Measurements from ENCODE around the gene CSRP1.
"Not testable (repeated sequence)": the region's sequence is repeated elsewhere in the genome, so short reads cannot be mapped to it uniquely, and the experiment has no call there.

CSRP1 gene

GRCh38 chr1:201506557-201507359, at the start of gene CSRP1:
TSS of gene CSRP1 (minus strand) at chr1:201507123. CDS start at chr1:201496303, 10,820 bp downstream.
- Histone ChIP-seq H3K4me1 (ENCODE audit: control insufficient read depth, insufficient read depth, low read length) (peaks cover 37% of the 10 kb centered on the region), H3K27me3 (replicated peaks; ENCODE audit: control insufficient read depth, insufficient read depth, low read length) (no peaks in the 10 kb centered on the region), H3K9ac (ENCODE audit: low read length) (peak within 1 kb of the TSS; percentile 89), H3K36me3 (ENCODE audit: control insufficient read depth, insufficient read depth, low read length, severe bottlenecking) (no peaks in the 10 kb centered on the region), H3K9me3 (ENCODE audit: control insufficient read depth, low read length) (no peaks in the 10 kb centered on the region), H3K4me3 (ENCODE audit: low read length) (peak within 1 kb of the TSS; percentile 88)
- peak; percentile 92 for DNase-seq (ENCODE audit: low read depth)

- Histone ChIP-seq H3K27me3 (replicated peaks; ENCODE audit: control insufficient read depth, insufficient read depth, low read length) (no peaks in the 10 kb centered on the region), H3K4me1 (ENCODE audit: control insufficient read depth, insufficient read depth, low read length) (peaks cover 66% of the 10 kb centered on the region)
Measured at GRCh38 chr1:201555593-201555945, 48.6 kb upstream of the CSRP1 start.

GRCh38 chr1:201554789-201555592, 48.1 kb upstream of the CSRP1 start:
- H3K9ac ChIP-seq (ENCODE audit: low read length), result no peak overlapping the region
- no peaks in the 10 kb centered on the region for H3K9me3 ChIP-seq (ENCODE audit: control insufficient read depth, low read length)
- H3K27me3 ChIP-seq (replicated peaks; ENCODE audit: control insufficient read depth, insufficient read depth, low read length), result no peaks in the 10 kb centered on the region
- no peaks in the 10 kb centered on the region for H3K36me3 ChIP-seq (ENCODE audit: control insufficient read depth, insufficient read depth, low read length, severe bottlenecking)
- H3K4me1 ChIP-seq (ENCODE audit: control insufficient read depth, insufficient read depth, low read length), result peaks cover 60% of the 10 kb centered on the region
- no peak overlapping the region for H3K4me3 ChIP-seq (ENCODE audit: low read length)
- no peak for DNase-seq (ENCODE audit: low read depth)

More at GRCh38 chr1:201555593-201555945, 48.6 kb upstream of the CSRP1 start:
- Histone ChIP-seq H3K36me3 (ENCODE audit: control insufficient read depth, insufficient read depth, low read length, severe bottlenecking) (no peaks in the 10 kb centered on the region), H3K9ac (ENCODE audit: low read length) (no peak overlapping the region), H3K9me3 (ENCODE audit: control insufficient read depth, low read length) (no peaks in the 10 kb centered on the region), H3K4me3 (ENCODE audit: low read length) (no peak overlapping the region)
- no peak for DNase-seq (ENCODE audit: low read depth)

GRCh38 chr1:201554190-201554600, 47.3 kb upstream of the CSRP1 start:
- Histone ChIP-seq H3K36me3 (ENCODE audit: control insufficient read depth, insufficient read depth, low read length, severe bottlenecking) (no peaks in the 10 kb centered on the region), H3K27me3 (replicated peaks; ENCODE audit: control insufficient read depth, insufficient read depth, low read length) (no peaks in the 10 kb centered on the region), H3K9ac (ENCODE audit: low read length) (no peak overlapping the region), H3K9me3 (ENCODE audit: control insufficient read depth, low read length) (no peaks in the 10 kb centered on the region), H3K4me1 (ENCODE audit: control insufficient read depth, insufficient read depth, low read length) (peaks cover 53% of the 10 kb centered on the region), H3K4me3 (ENCODE audit: low read length) (no peak overlapping the region)
- DNase-seq (ENCODE audit: low read depth), result no peak

GRCh38 chr1:201553496-201554189, 46.7 kb upstream of the CSRP1 start:
- no peak for DNase-seq (ENCODE audit: low read depth)
- no peaks in the 10 kb centered on the region for H3K27me3 ChIP-seq (replicated peaks; ENCODE audit: control insufficient read depth, insufficient read depth, low read length)
- no peaks in the 10 kb centered on the region for H3K9me3 ChIP-seq (ENCODE audit: control insufficient read depth, low read length)
- peaks cover 53% of the 10 kb centered on the region for H3K4me1 ChIP-seq (ENCODE audit: control insufficient read depth, insufficient read depth, low read length)
- no peaks in the 10 kb centered on the region for H3K36me3 ChIP-seq (ENCODE audit: control insufficient read depth, insufficient read depth, low read length, severe bottlenecking)
- H3K9ac ChIP-seq (ENCODE audit: low read length), result peak overlapping the region; percentile 24
- H3K4me3 ChIP-seq (ENCODE audit: low read length), result no peak overlapping the region

- Histone ChIP-seq H3K36me3 (ENCODE audit: control insufficient read depth, insufficient read depth, low read length, severe bottlenecking) (no peaks in the 10 kb centered on the region), H3K4me1 (ENCODE audit: control insufficient read depth, insufficient read depth, low read length) (peaks cover 51% of the 10 kb centered on the region), H3K27me3 (replicated peaks; ENCODE audit: control insufficient read depth, insufficient read depth, low read length) (no peaks in the 10 kb centered on the region)
Measured at GRCh38 chr1:201552941-201553351, 46.0 kb upstream of the CSRP1 start.

GRCh38 chr1:201551877-201552731, 45.2 kb upstream of the CSRP1 start:
- Histone ChIP-seq H3K9ac (ENCODE audit: low read length) (no peak overlapping the region), H3K4me1 (ENCODE audit: control insufficient read depth, insufficient read depth, low read length) (peaks cover 42% of the 10 kb centered on the region), H3K36me3 (ENCODE audit: control insufficient read depth, insufficient read depth, low read length, severe bottlenecking) (no peaks in the 10 kb centered on the region), H3K9me3 (ENCODE audit: control insufficient read depth, low read length) (no peaks in the 10 kb centered on the region), H3K4me3 (ENCODE audit: low read length) (no peak overlapping the region), H3K27me3 (replicated peaks; ENCODE audit: control insufficient read depth, insufficient read depth, low read length) (no peaks in the 10 kb centered on the region)
- peak; percentile 64 for DNase-seq (ENCODE audit: low read depth)

More at GRCh38 chr1:201552941-201553351, 46.0 kb upstream of the CSRP1 start:
- peak overlapping the region; percentile 24 for H3K9ac ChIP-seq (ENCODE audit: low read length)
- no peak overlapping the region for H3K4me3 ChIP-seq (ENCODE audit: low read length)
- no peaks in the 10 kb centered on the region for H3K9me3 ChIP-seq (ENCODE audit: control insufficient read depth, low read length)
- peak; percentile 60 for DNase-seq (ENCODE audit: low read depth)

- no peak for DNase-seq (ENCODE audit: low read depth)
- Histone ChIP-seq H3K27me3 (replicated peaks; ENCODE audit: control insufficient read depth, insufficient read depth, low read length) (no peaks in the 10 kb centered on the region), H3K4me3 (ENCODE audit: low read length) (no peak overlapping the region), H3K9ac (ENCODE audit: low read length) (no peak overlapping the region), H3K9me3 (ENCODE audit: control insufficient read depth, low read length) (no peaks in the 10 kb centered on the region), H3K4me1 (ENCODE audit: control insufficient read depth, insufficient read depth, low read length) (peaks cover 34% of the 10 kb centered on the region), H3K36me3 (ENCODE audit: control insufficient read depth, insufficient read depth, low read length, severe bottlenecking) (no peaks in the 10 kb centered on the region)
Measured at GRCh38 chr1:201551096-201551495, 44.2 kb upstream of the CSRP1 start.

- not testable (repeated sequence) for DNase-seq (ENCODE audit: low read depth); H3K9ac ChIP-seq (ENCODE audit: low read length); H3K36me3 ChIP-seq (ENCODE audit: control insufficient read depth, insufficient read depth, low read length, severe bottlenecking); H3K9me3 ChIP-seq (ENCODE audit: control insufficient read depth, low read length); H3K4me3 ChIP-seq (ENCODE audit: low read length); H3K27me3 ChIP-seq (replicated peaks; ENCODE audit: control insufficient read depth, insufficient read depth, low read length)
- H3K4me1 ChIP-seq (ENCODE audit: control insufficient read depth, insufficient read depth, low read length), result peaks cover 33% of the 10 kb centered on the region
Measured at GRCh38 chr1:201549522-201549921, 42.6 kb upstream of the CSRP1 start.

- no peaks in the 10 kb centered on the region for H3K36me3 ChIP-seq (ENCODE audit: control insufficient read depth, insufficient read depth, low read length, severe bottlenecking)
- no peak overlapping the region for H3K4me3 ChIP-seq (ENCODE audit: low read length)
- H3K9me3 ChIP-seq (ENCODE audit: control insufficient read depth, low read length), result no peaks in the 10 kb centered on the region
- no peak overlapping the region for H3K9ac ChIP-seq (ENCODE audit: low read length)
- H3K4me1 ChIP-seq (ENCODE audit: control insufficient read depth, insufficient read depth, low read length), result peaks cover 39% of the 10 kb centered on the region
- no peak for DNase-seq (ENCODE audit: low read depth)
- no peaks in the 10 kb centered on the region for H3K27me3 ChIP-seq (replicated peaks; ENCODE audit: control insufficient read depth, insufficient read depth, low read length)
Measured at GRCh38 chr1:201545851-201546492, 39.0 kb upstream of the CSRP1 start.
